ENCODE data around the gene TNFSF9.
"Not testable (repeated sequence)": the region's sequence is repeated elsewhere in the genome, so short reads cannot be mapped to it uniquely, and the experiment has no call there.

The TNFSF9 gene

DNA sequence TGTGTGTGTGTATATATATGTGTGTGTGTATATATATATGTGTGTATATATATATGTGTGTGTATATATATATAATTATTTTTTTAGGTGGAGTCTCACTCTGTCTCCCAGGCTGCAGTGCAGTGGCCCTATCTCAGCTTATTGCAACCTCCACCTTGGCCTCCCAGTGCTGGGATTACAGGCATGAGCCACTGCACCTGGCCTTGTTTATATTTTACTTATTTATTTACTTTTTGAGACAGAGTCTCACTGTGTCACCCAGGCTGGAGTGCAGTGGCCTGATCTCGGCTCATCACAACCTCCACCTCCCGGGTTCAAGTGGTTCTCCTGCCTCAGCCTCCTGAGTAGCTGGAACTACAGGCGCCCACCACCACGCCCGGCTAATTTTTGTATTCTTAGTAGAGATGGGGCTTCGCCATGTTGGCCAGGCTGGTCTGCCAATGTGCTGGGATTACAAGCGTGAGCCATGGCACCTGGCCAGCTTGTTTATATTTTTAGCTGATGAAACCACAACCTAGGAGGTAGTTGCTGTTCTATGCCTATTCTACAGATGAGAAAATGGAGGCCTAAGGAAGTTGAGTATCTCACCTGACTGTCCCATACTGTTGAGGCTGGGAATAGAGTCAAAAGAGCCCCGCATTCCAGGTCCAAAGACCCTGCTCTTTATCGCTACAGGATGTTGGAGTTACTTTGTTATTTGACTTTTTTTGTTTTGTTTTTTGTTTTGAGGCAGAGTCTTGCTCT lies 22.6 kb upstream of the TNFSF9 start:
- DNase-seq (ENCODE audit: low read depth) = not testable (repeated sequence)

DNA sequence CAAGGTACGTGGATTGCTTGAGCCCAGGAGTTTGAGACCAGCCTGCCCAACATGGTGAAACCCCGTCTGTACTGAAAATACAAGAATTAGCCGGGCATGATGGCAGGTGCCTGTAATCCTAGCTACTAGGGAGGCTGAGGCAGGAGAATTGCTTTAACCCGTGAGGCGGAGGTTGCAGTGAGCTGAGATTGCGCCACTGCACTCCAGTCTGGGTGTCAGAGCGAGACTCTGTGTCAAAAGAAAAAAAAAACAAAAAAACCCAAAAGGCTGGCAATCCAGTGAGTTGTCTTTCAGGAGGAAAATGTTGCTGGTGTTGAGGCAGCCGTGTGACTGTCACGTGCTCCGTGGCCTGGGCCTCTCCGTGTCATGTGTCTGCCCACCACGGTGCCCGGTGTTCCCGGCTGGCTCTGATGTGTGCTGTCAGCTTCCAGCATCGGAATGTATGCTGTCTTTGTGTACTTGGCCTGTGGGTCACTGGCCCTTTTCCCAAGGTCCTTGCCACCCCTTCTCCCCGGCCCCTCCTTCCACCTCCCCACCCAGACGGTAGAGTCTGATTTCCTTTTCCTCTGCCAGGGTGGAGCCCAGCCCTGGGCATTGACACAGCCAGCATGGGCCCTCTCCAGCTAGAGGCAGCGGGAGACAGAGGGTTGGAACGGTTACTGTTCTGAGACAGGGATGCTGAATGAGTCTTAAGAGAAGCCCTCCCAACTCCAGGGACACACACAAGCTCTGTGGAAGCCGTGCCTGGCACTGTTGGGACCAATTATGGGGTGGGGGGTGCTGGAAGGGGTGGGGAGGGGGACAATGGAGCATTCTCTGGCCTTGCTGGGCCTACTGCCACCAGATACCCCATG lies 21.5 kb upstream of the TNFSF9 start:
- DNase-seq (ENCODE audit: low read depth) = no peak

DNA sequence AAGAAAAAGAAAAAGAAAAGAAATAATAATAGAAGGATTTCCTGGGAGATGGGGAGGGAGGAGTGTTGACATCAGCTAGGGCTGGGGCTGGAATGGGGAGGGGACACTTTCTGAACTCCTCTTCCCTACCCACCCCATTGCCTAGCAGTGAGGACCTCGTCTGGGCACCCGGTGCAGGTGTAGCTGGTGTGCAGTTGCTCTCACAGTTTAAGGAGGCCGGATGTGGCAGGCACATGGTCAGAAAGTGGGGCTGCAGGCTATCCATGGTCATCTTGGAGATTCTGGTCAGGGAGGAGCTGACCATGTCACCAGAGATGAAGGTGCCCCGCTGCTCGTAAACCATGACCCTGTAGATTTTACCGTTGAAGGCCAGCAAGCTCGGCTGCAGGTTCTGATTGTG lies 20.2 kb upstream of the TNFSF9 start:
- no peak for DNase-seq (ENCODE audit: low read depth)

DNA sequence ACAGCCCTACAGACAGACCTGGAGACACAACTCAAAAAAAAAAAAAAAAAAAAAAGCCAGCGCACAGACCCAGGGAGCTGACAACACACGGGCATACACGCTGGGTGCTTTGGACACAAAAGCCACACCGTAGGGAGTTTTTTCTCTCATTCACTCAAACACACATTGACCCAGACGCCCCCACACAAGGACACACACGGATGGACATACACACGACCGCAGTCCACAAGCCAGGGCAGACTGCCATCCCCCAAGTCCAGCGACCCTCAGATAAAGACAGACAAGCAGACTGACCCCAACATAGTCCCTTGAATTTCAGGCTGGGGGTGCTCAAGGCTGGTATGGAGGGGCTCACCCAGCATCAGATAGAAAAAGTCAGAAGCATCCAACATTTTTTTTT lies 16.7 kb upstream of the TNFSF9 start:
- no peak for DNase-seq (ENCODE audit: low read depth)

DNA sequence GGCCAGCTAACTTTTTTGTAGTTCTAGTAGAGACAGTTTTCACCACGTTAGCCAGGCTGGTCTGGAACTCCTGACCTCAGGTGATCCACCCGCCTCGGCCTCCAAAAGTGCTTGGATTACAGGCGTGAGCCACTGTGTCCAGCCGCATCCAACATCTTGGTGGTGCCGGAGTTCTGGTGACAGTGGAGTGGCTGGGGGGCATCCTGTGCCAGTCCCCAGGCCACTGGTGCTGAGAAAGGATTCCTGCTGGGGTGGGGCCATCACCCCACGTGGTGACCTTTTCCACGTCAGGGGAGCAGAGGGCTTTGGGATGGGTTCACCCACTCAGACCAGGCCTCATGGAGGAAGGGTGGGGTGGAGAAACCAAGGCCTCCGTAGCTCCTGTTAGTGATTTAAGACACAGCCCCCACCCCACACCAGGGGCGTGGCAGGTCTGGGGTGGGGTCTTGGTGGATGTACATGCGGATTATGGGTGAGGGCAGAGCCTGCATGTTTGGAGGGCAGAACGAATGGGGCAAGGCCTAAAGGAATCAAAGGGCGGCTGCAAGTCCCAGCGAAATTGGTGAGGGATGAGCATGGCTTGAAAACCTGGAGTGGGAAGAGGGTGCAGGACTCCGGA lies 15.8 kb upstream of the TNFSF9 start:
- DNase-seq (ENCODE audit: low read depth) = no peak

DNA sequence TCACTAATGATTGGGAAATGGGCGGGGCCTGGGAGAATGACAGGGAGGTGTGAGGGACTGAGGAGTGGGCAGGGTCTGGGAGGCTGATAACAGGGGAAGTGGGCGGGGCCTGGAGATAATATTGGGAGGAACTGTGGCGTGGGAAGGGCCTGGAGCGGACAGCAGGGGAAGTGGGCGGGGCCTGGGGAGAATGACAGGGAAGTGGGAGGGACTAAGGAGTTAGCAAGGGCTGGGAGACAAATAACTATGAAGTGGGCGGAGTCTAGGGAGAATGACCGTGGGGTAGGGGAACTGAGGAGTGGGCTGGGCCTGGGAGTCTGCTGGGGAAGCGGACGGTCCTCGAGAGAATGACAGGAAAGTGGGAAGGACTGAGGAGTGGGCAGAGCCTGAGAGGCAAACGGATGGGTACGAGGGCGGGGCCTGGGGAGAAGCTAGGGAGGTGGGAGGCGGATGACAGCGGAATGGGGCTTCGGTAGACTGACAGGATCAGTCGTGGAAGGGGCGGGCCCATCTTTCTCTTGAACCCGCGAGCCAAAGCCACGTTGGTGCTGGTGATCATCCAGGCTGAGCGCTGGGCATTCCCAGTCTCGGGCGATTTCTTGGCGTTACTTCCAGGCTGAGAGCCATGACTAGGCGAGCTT lies 14.7 kb upstream of the TNFSF9 start:
- DNase-seq (ENCODE audit: low read depth) = peak; percentile 49

DNA sequence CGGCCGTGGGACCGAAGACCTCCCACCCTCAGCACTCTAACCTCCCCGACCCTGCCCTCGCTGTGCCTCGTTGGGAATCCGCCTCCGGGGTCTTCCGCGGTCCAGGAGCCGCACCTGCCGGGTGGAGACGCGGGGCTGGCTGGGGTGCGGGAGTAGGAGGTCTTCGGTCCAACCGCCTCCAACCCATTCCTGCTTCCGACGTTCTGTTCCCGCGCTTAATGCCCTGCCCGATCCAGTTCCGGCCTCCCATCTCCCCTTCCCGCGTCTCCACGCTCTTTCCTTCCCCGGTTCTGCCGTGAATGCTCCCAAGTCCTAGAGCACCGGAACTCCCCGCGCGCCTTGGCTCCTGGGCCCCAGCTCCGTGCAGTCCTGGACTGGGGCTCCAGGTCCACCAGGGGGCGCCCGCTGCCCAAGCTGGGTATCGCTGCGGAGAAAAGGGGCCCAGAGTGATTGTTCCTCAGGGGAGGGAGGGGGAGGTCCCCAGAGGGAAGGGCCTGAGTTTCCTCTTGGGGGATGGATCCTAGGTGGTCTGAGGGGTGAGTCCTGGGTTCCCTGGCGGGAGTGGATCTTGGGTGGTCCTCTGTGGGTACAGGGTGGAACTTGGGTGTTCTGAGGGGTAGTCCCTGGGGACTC lies 14.1 kb upstream of the TNFSF9 start:
- peak; percentile 94 for DNase-seq (ENCODE audit: low read depth)

DNA sequence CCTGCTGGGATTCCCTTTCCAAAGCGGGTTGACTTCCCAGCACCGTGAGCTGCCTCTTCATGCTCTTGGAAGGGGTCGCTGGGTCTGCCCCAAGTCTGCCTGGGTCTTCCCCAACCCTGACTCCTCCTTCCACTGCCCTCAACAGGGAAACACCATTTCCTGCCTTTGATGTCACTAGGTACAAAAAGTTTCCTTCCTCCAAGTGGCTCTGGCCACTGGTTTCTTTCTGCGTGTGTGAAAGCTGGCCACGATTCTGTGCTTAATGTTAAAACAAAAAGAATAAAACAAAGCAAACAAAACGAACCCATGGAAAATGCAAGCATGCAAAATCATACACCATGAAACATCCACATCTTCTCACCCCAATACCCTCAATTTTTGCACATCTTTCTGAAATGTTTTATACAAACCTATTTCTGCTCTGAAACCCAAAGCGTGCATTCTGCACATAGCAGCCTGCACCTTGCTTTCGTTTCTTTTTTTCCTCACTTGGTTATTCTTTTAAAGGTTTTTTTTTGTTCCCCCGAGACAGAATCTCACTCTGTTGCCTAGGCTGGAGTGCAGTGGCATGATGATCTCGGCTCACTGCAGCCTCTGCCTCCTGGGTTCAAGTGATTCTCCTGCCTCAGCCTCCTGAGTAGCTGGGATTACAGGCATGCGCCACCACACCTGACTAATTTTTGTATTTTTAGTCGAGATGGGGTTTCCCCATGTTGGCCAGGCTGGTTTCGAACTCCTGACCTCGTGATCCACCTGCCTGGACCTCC lies 12.5 kb upstream of the TNFSF9 start:
- no peak for DNase-seq (ENCODE audit: low read depth)

DNA sequence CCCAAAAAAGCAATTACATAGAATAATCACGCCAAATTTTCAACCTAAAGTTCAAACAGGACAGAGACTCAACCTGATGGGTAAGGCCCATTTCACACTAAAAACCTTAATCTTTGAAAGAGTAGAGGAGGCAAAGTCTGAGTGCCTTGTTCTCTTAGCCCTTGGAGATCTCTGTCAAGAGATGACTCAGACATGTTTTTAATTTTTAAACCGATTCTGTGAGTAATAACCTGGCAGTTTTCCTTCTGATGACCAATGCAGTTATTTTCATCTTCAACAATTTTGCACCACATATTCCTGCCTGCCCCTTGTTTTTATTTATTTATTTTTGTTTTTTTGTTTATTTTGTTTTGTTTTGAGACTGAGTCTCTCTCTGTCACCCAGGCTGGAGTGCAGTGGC lies 11.5 kb upstream of the TNFSF9 start:
- DNase-seq (ENCODE audit: low read depth) = no peak

DNA sequence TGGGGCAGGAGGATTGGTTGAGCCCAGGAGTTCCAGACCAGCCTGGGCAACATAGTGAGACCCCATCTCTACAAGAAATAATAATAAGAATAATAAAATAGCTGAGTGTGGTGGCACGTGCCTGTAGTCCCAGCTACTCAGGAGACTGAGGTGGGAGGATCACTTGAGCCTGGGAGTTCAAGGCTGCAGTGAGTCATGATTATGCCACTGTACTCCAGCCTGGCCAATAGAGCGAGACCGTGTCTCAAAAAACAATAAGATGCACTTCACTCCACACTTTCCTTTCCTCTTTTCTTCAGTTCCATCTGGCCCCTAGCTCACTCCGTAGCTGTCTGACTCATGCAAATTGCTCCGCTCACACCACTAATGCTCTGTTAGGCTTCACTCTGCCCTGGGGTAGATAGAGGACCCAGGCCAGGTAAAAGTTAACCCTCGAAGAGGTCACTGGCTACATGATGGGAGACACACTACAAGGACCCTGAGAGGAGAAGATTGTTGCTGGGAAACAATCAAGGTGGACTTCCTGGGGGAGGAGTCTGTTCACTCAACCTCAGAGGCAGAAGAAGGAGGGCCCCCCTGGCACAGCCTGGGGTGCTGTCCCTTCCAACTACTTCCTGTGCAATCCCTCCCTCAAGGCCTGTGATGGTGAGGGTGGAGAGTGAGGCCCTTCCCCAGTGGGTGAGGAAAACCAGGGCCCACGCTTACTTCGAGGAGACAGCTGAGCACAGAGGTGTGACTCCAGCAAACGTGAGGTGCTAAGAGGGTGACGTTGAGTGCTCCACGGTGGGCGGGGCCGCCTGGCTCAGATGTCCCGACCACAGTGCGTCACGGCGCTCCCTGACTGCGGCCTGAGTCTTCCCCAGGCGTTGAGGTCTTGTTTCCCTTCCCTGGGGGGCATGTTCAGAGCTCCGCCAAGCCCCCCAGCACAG lies 8.8 kb upstream of the TNFSF9 start:
- DNase-seq (ENCODE audit: low read depth) = no peak

DNA sequence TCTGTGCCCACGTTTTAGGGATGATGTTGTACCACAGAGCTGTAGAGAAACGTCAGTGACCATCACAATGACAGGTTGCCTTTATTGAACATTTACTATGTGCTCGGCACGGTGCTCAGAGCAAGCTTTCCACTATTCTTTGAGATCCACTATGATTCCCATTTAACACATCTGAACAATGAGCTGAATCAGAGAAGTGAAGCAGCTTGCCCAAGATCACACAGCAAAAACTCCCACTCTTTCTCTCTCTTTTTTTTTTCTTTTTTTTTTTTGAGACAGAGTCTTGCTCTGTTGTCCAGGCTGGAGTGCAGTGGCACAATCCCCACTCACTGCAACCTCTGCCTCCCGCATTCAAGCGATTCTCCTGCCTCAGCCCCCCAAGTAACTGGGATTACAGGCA lies 8.1 kb upstream of the TNFSF9 start:
- DNase-seq (ENCODE audit: low read depth) = no peak

DNA sequence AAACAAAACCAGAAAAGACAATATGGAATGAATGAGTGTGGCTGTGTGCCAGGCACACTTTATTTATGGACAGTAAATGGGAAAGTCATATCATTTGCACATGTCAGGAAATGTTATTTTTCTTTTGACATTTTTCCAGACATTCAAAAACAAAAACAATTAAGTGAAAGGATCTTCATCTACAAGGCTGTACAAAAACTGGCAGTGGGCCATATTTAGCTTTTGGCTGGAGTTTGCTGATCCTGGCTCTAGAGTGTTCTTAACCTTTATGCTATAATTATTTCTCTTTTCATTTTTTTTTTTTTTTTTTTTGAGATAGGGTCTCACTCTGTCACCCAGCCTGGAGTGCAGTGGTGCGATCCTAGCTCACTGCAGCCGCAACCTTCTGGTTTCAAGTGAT lies 6.5 kb upstream of the TNFSF9 start:
- no peak for DNase-seq (ENCODE audit: low read depth)

DNA sequence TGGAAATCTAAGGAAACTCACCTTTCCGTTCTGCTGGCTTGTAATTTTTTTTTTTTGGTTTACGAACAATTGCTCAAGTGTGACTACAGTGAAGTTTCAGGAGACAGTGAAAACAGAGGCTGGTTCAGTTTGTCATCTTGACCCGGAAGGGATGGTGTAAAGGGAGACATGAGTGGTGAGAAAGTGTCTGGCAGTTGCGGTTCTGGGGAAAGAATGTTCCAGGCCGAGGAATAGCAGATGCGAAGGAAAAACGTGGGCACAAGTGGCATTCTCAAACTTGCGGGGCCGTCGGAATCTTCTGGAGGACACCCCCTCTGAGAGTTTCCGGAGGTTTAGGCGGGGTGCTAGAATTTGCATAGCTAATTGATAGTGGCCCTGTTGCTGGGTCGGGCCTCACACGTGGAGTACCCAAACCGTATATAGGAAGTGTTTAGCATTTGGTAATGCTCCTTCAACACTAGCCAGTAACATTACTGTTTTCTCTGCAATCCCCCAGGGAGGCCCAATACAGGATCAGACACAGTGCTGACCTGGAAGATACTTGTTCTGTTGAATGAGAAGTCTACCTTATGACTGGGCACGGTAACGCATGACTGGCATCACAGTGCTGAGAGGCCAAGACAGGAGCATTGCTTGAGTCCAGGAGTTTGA lies 2.8 kb upstream of the TNFSF9 start:
- DNase-seq (ENCODE audit: low read depth) = no peak

DNA sequence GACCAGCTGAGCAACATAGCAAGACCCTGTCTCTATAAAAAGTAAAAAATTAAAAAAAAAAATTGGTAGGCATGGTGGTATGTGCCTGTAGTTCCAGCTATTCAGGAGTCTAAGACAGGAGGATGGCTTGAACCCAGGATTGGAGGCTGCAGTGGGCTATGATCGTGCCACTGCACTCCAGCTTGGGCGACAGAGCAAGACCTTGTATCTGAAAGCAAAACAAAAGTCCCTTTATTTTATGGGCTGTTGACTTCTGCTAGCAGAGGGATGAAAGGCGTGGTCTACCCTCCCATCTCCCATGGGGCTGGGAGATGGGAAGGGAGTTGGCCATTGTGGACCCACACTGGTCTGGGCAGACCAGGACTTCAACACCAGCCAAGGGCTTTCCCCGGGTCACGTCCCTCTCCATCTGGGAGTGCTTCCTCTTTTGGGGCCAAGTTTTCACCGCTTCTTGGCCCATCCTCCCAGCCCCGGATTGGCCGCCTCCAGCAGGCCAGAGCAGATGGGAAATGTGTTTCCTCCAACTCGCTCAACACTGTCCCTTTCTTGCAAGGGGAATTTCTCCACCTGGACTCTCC lies 2.2 kb upstream of the TNFSF9 start:
- DNase-seq (ENCODE audit: low read depth) = no peak

DNA sequence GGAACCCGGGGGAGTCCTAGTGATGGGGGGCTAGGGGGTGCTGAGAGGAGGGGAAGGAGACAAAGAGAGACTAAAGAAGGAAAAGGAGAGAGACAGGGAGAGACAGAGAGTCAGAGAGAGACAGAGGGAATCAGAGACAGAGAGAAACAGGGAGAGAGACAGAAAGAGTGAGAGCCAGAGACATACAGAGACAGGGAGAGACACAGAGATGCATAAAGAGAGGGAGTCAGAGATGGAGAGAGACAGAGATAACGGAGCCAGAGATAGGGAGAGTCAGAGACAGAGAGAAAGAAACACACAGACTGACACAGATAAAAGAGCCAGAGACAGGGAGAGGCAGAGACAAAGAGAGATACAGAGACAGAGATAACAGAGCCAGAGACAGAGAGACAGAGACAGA lies 1.5 kb upstream of the TNFSF9 start:
- no peak for DNase-seq (ENCODE audit: low read depth)

DNA sequence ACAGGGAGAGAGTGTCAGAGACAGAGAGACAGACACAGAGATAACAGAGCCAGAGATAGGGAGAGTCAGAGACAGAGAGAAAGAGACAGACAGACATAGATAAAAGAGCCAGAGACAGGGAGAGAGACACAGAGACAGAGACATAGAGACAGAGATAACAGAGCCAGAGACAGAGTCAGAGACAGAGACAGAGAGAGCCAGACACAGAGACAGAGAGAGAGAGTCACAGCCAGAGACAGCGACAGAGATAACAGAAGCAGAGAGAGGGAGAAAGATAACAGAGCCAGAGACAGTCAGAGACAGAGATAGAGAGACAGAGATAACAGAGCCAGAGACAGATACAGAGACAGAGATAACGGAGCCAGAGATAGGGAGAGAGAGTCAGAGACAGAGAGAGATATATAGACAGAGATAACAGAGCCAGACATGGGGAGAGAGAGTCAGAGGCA lies 865 bp upstream of the TNFSF9 start:
- DNase-seq (ENCODE audit: low read depth) = no peak

DNA sequence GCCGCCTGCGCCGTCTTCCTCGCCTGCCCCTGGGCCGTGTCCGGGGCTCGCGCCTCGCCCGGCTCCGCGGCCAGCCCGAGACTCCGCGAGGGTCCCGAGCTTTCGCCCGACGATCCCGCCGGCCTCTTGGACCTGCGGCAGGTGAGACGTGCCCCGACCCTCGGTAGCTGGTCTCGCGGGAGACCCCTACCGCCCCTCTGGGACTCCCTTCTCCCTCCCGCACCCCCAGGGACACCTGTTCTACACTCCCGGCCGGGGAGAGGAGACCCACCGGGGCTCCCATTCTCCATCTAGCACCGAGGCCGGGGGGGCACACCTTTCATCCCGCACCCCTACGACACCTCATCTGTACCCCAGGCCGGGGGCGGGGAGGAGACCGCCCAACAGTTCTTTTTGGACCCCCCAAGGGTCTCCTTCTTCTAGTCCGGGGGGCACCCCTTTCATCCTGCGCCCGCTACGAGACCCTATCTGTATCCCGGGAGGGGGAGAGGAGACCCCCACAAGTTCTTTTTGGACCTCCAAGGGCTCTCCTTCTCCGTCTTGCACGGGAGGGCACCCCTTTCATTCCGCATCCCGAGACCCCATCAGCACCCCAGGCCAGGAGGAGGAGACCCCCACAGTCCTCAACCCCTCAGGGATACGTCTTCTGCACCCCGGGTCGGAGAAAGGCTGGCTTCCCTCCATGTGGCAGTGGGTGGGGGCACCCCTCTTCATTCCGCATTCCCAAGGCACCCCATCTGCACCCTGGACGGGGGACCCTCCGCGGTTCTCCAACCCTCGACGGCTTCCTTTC lies 533 bp downstream of the TNFSF9 start:
- DNase-seq (ENCODE audit: low read depth) = no peak

DNA sequence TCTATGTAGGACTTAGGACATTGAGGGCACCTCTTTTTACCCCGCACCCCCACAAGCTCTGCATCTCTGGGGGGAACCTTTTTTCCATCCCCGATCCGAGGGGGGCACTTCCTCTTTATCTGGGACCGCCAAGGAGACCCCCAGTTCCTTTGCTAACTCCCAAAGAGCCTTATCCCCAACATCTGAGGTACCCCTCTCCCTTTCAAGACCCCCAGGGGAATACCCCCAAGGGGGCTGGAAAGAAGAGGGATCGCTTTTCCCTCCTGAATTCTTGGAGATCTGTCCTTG lies 1.1 kb downstream of the TNFSF9 start:
- no peak for DNase-seq (ENCODE audit: low read depth)

All from stimulated activated CD8-positive, alpha-beta memory T cell treated with anti-CD3 and anti-CD28 coated beads, Interleukin-7, amount 100 ng/mL, for 24 hours (primary cell).